HG02642 (cell line): ENCODE data around the gene PDE7B.

Source experiments
- ATAC-seq: cut with Tn5 transposase; IDR thresholded peaks from one replicate; pipeline ENCODE4 v1.9.1; 2021; ENCODE audit warnings: mild to moderate bottlenecking; ENCODE audit not compliant: unreplicated experiment, poor library complexity

The PDE7B gene

GRCh38 chr6:135974426-135974825, 122.9 kb downstream of the PDE7B start:
- no peak for ATAC-seq

GRCh38 chr6:135976585-135976984, 125.1 kb downstream of the PDE7B start:
- no peak for ATAC-seq

GRCh38 chr6:135983093-135983492, 131.6 kb downstream of the PDE7B start:
- no peak for ATAC-seq

- no peak for ATAC-seq
Measured at GRCh38 chr6:135983718-135984343, 132.3 kb downstream of the PDE7B start.

GRCh38 chr6:135985471-135985870, 134.0 kb downstream of the PDE7B start:
- ATAC-seq: no peak

GRCh38 chr6:135987226-135987625, 135.7 kb downstream of the PDE7B start:
- no peak for ATAC-seq

GRCh38 chr6:135990439-135990838, 138.9 kb downstream of the PDE7B start:
- no peak for ATAC-seq

- ATAC-seq: no peak
Measured at GRCh38 chr6:135990855-135991464, 139.5 kb downstream of the PDE7B start.

GRCh38 chr6:135992739-135993138, 141.2 kb downstream of the PDE7B start:
- ATAC-seq: no peak

GRCh38 chr6:135993361-135993760, 141.9 kb downstream of the PDE7B start:
- no peak for ATAC-seq

GRCh38 chr6:135994857-135995544, 143.5 kb downstream of the PDE7B start:
- no peak for ATAC-seq

GRCh38 chr6:135995545-135995898, 144.0 kb downstream of the PDE7B start:
- no peak for ATAC-seq

GRCh38 chr6:135996668-135997067, 145.2 kb downstream of the PDE7B start:
- no peak for ATAC-seq

GRCh38 chr6:135999393-135999792, 147.9 kb downstream of the PDE7B start:
- ATAC-seq: no peak

GRCh38 chr6:136007345-136007744, 155.8 kb downstream of the PDE7B start:
- no peak for ATAC-seq

- ATAC-seq: no peak
Measured at GRCh38 chr6:136011475-136011874, 160.0 kb downstream of the PDE7B start.

GRCh38 chr6:136012198-136012887, 160.8 kb downstream of the PDE7B start:
- no peak for ATAC-seq

GRCh38 chr6:136012943-136013342, 161.4 kb downstream of the PDE7B start:
- ATAC-seq: no peak

GRCh38 chr6:136014454-136015437, 163.2 kb downstream of the PDE7B start:
- no peak for ATAC-seq

GRCh38 chr6:136015531-136015930, 164.0 kb downstream of the PDE7B start:
- ATAC-seq: no peak
